Medulla oblongata (tissue), 1 donor: ENCODE results near the gene CA10.

Experiments
- DNase-seq: peaks from one replicate; pipeline ENCODE4 v3.0.0-alpha.2; 2015; ENCODE audit errors: extremely low spot score

Gene CA10

DNA sequence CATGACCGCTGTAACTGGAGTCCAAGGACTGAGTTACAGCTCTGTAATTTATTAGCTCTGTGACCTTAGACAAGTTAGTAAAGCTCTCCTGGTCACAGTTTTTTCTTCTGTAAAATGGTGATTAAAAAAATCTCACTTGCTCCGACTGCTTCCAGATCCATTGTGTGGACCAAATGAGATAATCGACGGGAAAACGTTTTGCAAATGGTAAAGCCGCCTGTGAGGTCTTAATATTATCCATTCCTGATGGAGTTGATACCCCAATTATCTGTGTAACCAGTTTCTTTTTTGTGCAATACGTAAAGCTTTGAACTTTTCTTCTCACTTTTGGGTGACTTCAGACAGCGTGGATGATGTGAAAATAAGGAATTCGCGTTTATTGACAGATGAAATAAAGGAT is 475.2 kb downstream of the CA10 start:
- no peak for DNase-seq

DNA sequence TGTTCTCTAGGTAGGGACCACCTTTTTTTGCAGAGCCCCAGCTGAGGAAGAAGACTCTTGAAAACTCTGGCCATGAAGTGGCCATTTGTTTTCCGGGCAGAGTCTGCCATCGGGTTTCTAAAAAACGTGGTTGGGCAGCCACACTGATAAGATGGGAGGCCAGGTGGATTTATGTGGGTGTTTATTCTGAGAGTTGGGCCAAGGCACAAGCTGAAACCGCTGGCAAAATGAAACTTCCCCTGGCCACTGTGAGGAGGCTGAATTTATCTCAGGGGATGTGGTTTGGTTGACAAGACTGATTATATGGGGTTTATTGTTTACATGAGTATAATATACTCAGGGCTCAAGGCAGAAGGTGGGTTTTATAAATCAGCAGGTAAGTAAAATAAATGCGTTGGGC is 476.4 kb downstream of the CA10 start:
- DNase-seq: no peak

DNA sequence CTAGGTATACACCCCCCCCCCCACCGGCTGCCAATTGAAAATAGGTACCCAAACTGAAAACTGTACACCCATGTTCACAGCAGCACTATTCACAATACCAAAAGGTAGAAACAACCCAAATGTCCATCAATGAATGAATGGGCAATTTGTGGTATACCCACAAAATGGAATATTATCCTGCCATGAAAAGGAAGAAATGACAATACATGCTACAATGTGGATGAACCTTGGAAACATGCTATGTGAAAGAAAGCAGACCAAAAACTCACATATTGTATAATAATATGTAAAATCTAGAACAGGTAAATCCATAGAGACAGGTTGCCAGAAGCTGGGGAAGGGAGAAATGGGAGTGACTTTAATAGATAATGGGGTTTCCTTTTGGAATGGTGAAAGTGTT is 480.6 kb downstream of the CA10 start:
- no peak for DNase-seq

DNA sequence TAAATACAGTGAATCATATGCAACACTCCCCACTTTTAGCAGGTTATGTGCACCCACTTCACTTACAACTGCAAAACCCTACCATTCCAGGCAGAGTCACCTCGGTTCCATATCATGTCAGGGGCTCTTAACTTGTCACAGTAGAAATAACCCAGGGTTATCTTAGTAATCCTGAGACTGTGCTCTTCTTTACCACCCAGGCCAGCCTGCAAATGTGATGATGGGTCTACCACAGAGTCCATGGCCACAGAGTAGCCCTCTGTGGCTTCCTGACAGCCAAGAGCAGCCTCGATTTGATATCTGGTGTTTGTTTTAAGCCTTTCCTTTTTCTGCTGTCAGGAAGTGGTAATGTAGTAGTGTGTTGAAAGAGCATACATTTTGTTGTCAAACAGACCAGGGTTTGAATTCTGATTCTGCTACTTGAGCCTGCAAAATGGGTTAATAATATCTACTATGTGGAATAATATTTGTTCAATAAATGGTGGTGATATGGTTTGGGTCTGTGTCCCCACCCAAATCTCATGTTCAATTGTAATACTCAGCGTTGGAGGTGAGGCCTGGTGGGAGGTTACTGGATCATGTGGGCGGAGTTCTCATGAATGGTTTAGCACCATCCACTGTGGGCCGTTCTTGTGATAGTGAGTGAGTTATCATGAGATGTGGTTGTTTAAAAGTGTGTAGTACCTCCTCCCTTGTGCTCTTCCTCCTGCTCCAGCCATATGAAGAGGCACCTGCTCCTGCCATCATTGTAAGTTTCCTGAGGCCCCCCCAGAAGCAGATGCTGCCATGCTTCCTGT is 481.6 kb downstream of the CA10 start:
- no peak for DNase-seq

DNA sequence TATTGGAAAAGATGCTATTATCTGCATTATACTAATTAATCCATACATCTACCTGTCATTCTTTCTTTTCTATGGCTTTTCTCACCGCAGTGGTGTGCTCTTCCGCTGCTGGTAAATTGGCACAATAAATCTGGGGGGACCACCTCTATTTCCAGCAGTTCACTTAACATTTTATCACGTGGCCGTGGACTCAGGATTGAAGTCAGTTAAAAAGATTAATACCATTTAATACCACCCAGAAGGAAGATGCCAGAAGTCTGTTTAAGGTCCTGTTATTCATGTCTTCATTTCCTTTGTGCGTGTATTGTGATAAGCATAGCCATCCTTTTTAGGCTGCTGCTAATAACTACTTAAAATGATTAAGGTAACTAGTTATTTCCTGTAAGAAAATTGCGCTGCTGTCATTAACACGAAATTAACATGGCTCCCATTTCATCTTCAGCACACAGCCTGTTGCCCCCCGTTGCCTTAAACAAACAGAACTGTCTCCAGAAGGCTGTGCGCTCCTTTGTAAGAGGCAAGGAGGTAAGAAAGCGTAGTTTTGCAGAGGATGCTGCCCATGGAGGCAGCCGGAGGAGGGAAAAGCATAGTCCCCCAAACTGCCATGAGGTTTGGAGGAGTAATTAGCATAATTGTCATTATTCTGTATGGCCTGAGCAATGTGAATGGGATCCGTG is 483.8 kb downstream of the CA10 start:
- no peak for DNase-seq

DNA sequence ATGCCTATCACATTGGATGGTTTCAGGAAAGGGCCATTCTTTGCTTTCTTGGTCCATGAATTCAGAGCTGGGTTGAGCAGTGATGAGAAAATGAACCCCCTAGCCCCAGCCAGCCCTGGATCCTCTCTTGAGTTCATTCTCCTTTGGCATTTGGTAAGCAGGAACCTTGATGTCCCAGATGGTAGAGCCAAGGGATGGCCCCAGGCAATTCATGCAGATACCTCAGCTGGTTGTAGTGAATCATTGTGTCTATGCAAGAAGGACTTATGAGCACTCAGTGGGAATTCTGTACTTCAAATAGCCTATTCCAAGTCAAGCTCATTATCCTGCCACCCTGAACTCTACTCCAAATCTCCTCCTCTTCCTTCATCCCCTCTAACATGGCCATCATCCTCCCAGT is 485.4 kb downstream of the CA10 start:
- DNase-seq: no peak

DNA sequence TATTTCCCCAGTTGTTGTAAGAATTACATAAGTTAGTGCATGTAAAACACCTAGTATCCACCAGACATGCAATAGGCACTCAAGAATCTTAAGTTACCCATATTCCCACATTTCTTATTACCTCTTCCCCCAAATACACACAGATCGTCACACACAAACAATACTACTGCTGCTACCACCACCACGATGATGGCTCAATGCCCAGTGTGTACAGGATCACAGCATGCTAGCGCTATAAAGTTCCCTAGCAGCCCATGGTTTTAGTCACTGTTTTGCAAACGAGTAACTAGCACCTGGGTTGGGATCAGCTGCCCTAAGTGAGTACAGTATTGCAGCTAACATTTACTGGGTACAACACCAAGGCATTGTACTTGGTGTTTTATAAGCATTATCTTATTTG is 486.4 kb downstream of the CA10 start:
- no peak for DNase-seq

DNA sequence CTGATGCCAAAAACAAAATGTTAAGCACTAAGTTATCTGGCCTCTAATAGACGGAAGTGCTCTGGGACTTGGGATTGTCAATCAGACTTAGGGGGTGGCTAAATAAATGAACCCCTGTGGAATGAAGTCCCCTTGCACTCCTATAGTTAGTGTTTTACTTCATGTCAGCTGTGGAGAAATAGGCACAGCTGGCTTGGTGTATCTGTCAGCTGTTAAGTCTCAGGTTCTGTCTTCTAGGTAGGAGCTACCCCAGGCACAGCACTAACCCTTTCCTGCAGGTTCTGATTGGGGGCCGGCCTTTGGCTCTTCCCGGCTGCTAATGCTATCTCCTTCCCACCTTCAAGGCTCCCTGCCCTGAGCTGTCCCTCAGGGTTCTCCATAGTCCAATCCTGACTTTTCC is 487.6 kb downstream of the CA10 start:
- DNase-seq: no peak

DNA sequence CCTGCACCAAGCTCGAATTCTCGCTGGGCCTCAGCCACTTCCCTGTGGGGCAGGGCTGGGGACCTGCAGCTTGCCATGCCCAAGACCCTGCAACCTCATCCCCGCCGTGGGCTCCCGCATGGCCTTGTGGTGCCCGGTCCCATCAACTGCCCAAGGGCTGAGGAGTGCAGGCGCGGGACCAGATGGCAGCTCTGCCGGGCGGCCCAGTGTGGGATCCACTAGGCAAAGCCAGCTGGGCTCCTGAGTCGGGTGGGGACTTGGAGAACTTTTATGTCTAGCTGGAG is 489.6 kb downstream of the CA10 start:
- DNase-seq: no peak

DNA sequence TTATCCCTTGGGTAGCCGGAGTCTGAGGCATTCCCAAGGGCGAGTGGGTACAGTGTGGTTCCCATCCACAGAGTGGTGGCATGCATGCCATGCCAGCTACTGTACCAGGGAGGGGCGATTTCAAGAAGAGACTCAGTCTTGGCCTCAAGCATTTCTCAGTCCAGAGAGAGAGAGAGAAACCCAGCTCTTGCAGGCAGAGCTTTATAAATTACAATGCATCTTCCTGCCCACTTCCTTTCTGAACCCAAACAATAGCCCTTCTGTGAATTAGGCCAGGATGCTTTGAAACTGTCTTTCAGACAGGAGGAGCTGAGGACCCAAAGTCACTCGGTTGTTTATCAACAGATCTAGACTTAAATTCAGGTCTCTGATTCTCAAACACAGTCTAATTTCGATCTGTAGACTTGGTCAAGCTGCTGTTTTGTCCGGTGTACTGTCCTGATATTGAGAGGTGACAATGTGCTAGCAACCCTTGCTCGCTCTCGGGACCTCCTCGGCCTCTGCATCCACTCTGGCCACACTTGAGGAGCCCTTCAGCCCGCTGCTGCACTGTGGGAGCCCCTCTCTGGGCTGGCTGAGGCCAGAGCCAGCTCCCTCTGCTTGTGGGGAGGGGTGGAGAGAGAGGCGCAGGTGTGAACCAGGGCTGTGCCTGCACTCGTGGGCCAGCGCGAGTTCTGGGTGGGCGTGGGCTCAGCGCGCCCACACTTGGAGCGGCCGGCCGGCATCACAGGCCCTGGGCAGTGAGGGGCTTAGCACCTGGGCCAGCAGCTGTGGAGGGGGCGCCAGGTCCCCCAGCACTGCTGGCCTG is 490.2 kb downstream of the CA10 start:
- DNase-seq: no peak

DNA sequence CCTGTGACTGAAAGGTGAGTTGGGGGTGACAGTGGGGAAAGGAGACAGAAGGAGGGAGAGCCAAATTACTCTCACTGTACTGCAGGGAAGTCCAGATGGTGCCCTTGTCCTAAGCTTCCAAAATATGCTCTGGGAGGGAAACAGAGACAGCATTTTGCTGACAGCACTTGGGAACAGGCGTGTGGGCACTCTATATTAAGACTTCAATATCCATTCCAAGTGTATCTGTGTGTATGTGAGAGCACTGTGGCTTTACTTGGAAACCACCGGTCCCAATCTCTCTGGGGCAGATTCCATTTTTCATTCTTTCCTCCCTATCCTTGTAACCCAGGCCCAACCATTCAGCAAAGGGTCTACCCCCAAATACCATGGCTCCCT is 490.8 kb downstream of the CA10 start:
- DNase-seq: no peak

DNA sequence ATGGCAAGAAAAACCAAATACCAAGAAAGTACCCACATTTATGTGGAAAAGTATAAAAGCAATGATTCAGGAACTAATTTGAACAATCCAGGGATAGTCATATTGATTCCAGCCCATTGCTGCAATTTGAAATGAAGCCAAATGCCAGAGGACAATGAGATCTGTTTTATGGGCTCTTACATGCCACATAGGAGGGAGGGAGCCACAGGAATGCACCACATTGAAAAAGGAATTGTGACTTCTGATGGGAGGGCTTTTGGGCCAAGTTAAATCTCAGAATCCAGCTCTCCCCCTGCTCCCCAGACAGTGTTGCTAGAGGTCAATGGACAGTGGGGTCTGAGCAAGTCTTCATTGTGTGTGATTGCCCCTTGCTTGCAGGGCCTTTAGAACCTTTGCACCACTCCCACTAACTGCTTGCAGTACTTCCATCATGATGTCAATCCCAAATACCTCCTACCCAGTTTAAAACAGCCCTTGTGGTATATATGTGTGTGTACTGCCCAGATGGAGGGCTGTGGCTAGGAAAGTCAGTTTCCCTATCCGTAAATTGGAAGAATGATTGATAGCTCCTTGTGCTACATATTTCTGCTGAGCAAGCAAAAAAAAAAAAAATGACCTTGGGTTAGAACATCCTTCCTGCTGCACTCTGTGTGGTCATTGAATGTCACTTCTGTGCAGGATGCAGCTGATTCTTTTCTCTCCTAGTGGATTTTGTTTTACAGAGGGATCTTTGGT is 491.4 kb downstream of the CA10 start:
- DNase-seq: no peak

DNA sequence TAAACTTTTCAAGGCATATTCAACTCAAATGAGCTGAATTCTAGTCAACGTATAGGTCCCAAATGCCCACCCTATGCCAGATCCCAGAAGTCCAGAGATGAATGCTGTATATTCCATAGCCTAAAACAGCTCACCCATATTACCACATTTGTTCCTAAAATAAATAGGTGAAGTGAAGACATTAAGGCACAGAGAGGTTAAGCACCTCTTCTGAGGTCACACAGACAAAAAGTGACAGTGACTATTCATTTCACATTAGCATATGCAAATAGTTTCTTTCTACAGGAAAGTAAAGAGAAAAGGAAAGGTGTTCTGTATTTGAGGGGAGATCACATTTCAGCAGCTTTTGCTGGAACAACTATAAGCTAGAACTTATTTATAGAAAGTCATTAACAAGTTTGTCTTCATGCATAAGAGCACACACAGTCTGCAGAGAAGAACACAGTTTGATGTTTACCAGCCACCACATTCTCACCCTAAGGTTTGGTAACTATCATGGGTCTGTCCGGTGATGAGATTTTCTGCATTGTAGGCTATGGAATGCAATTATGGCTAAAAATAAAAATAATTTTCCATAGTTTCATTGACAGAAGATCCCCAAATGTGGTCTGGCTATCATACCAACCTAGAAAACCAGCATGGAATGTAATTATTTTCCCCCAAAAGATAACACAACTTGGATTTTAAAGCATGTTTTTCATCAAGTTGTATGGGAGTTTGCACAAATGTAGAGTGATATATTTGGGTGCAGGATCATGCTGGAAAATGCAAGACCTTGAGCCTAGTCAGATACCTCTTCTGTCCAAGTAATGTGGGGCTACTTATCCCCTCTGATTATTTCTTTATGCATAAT is 496.1 kb downstream of the CA10 start:
- DNase-seq: no peak

DNA sequence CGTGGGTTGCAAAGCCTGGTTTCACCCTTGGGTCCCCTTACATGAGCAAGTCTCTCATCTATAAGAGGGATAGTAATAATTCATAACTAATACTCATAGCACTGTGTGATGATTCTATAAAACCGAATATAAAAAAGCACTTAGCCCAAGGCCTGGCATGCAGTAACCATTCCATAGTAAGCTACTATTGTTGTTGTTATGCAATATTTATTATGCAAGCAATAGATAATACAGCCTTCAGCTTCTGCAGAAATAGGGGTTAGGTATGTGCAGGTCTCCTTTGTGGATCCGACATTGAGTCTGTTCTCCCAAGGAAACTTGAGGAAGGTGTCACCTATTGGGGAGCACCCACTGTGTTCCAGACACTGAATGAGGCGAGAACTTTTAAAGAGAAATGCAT is 497.1 kb downstream of the CA10 start:
- DNase-seq: no peak

DNA sequence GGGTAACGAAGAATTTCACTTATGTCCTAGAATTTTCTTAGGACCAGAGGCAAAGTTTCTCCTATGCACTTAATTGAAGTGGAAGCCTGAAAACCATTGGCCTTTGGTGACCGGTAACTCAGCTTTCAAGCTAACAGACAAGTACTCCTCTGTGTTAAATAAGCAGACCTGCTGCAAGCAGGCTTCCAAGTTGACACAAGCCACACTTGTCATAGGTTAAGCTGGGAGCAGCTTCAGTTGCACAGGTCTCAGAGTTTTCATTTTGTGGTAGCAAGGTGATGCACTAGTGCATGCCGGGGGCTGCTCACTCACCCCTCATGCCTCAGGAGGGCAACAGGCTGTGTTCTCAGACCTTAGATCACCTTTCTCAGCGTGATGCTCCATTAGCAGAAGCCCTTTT is 498.2 kb downstream of the CA10 start:
- DNase-seq: no peak

DNA sequence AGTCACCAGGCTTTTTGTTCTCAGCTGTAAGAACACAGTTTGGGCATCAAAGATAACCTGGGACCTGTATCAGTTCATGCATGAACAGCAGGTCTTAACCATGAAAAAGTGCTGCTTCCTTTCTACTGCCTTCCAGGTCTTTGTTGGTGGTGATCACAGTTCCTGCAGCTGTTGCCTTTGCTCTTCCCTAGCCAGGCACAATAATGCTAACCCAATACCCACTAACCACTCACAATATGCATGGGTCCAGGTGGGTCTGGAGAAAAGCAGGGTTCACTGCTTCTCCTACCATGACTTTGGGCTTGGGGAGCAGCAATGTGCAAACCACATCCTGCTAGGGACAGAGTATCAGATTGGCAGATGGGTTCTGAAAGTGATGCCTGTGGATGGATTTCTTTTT is 501.3 kb downstream of the CA10 start:
- DNase-seq: no peak

DNA sequence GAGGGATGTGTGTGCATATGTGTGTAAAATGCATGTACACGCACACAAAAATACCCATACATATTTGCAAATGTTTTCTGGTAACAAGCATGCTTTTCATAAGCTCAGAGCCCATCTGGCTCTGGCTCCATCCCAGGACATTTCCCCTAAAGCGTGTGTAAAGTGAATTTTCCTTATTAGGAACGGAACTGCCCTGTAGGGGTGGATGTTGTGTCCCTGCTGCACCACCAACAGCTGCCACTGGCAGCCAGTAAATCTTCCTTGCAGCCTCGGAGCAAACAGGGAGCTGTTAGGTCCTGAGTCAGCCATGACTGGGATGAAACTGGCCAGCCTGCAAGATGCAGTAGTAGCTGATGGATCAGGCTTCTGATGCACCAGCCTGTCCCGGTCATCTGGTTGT is 504.6 kb downstream of the CA10 start:
- peak; percentile 11 for DNase-seq

DNA sequence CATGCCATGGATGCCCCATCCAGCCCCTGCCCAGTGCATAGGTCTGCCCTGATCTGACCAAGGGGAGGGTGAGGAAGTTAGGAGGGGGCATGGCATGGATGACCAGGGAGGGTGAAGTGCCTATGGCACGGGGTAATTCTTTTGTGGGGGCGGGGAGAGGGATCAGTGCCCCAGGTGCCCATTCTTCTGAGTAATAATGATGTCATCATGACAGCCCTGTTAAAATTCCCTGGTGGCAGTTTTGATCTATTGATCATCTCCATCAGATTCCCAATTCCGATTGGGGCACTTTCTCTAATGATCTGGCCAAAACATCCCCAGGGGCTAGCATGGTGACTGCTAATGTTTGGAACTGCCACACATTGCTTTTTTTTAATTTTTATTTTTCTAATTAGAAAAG is 506.0 kb downstream of the CA10 start:
- no peak for DNase-seq

DNA sequence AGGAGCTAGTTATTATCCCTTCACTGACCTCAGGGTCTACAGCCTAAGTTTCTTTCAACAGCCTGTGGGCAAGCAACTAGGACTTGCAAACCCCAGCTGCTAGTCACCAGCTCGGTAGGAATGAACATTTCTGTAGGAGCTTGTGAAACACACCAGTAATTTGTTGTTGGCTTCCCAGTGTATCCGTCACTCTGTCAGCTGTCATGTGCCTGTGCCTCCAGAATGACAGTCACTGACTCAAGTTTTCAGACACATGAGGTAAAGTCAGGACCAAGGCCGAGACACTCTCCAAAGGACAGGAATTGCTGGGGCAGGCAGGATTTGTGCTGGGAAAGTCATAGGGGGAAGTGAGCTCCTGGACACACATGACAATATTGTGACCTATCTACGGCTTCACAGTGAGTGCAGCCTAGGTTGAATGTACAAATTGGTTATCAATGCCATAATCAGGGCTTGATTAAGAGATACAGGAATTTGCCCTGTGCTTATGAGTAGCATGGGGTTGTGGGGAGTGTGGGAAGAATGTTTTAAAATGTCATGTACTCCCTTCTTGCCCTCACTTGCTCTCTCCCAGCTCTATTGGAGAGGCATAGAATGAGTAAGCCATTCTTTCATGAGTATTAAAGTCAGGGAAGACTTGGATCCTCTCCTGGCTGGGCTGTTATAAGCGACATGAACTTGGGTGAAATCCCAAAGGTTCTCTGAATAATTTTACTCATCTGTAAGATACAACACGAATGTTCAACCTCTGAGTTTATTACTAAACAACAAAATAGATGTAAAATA is 506.8 kb downstream of the CA10 start:
- DNase-seq: no peak

DNA sequence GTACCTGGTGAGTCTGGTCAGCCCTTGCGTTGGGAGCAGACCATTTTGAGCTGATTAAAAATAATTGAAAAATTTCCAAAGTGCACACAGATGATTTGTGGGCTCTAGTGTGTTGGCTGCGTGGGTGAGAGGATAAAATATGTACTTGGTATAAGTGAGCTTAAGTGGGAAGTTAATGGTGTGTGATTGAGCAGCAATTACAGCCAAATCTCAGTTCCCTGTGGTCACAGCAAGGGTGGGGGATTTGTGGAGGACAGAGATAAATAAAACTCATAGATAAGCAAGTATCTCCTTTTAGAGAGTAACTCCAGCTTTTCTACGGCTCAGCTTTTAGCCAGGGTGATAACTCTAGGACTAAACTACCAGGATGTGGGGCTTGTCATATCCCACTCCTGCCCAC is 507.7 kb downstream of the CA10 start:
- no peak for DNase-seq

DNA sequence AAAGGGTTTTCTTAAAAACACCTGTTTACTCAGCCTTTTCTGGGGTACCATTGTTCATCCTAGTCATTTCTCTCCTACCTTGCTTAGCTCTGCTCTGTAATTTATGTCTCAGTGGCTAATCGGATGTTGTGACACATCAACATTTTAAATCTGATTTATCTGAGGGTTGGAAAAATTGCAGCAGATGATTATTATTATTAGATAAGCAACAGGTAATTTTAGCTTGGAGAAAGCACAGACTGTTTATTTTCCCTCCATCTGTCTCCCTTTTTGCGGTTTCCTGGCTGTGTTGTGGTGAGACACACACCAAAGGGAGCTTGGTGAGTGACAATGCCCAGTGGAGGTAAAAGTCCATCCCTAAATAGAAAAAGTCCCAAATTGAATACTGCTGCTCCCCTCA is 508.3 kb downstream of the CA10 start:
- no peak for DNase-seq
